ENCODE results near the gene CTNNA2.

DNA sequence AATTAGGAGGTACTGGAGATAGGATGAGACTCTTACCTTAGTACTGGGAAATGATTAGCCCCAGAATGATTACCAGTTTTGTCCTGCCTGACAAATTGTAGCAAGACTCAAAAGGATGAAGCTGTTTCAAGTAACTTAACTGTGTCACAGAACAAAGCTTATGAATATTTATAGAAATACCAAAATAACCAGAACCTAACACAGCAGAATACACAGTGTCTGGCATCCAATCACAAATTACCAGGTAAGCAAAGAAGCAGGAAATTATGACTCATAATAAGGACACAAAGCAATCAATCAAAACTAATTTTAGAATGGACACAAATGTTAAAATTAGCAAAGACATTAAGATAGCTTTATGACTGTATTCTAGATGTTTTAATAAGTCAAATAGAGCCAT lies 91.9 kb downstream of the CTNNA2 start:
- TF ChIP-seq, protein P1, sequence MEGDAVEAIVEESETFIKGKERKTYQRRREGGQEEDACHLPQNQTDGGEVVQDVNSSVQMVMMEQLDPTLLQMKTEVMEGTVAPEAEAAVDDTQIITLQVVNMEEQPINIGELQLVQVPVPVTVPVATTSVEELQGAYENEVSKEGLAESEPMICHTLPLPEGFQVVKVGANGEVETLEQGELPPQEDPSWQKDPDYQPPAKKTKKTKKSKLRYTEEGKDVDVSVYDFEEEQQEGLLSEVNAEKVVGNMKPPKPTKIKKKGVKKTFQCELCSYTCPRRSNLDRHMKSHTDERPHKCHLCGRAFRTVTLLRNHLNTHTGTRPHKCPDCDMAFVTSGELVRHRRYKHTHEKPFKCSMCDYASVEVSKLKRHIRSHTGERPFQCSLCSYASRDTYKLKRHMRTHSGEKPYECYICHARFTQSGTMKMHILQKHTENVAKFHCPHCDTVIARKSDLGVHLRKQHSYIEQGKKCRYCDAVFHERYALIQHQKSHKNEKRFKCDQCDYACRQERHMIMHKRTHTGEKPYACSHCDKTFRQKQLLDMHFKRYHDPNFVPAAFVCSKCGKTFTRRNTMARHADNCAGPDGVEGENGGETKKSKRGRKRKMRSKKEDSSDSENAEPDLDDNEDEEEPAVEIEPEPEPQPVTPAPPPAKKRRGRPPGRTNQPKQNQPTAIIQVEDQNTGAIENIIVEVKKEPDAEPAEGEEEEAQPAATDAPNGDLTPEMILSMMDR (IDR thresholded peaks at IDR 0.05) = no peak
- TF ChIP-seq EZH2 (IDR thresholded peaks at IDR 0.05) = no peak

Data from neural progenitor cell (in vitro differentiated cells).